Measurements from ENCODE around the gene MIOX. TPM values are rescaled to one million over a fixed set of nuclear protein-coding genes. Genes with fewer than 3 reads are reported as not detected.

The MIOX gene
- total and polyA plus RNA-seq, 2 of the 13 experiments (the other 11 are each of a cell fraction or from before 2014, with no cell fraction given): 1.5 to 2.9 TPM

GRCh38 chr22:50522208-50522805 is 35.6 kb downstream of the MIOX start:
- CTCF ChIA-PET (ENCODE audit: low intra/inter-chr PET ratio, low total read pairs): no interaction called here
- WGBS (ENCODE audit: low lambda C conversion rate): 97% methylated on average over 13 of the region's 15 CpGs
- peaks cover 19% of the 10 kb centered on the region for H4K20me1 ChIP-seq (ENCODE audit: insufficient read depth, low read length)
- no peak overlapping the region for H3K4me3 ChIP-seq (replicated peaks in 1 of 3; ENCODE audit: insufficient read depth in 1 of 3, low read depth in 2 of 3, low read length in 3 of 3)
- FAIRE-seq (no peak), ATAC-seq (no peak), DNase-seq (ENCODE audit: low spot score) (no peak)
- H3K9ac ChIP-seq (ENCODE audit: insufficient read depth, low read depth, low read length): no peak overlapping the region
- no peak overlapping the region for H3K4me2 ChIP-seq (ENCODE audit: low read depth, low read length)
- H3K27me3 ChIP-seq (ENCODE audit: control insufficient read depth in 1 of 2, insufficient read depth in 2 of 2, low read length in 2 of 2): no peaks in the 10 kb centered on the region
- no peaks in the 10 kb centered on the region for H3K9me3 ChIP-seq (ENCODE audit: low read length)
- no peak for TF ChIP-seq WIZ (CRISPR knock-in tag; IDR thresholded peaks at IDR 0.05)
- TF ChIP-seq GPBP1L1 (CRISPR knock-in tag; IDR thresholded peaks at IDR 0.05): no peak
- TF ChIP-seq AHR (CRISPR knock-in tag; IDR thresholded peaks at IDR 0.05): no peak
- TF ChIP-seq KDM1A (CRISPR knock-in tag; IDR thresholded peaks at IDR 0.05): no peak
- BruUV-seq (replicated peaks): no TSS peak
- intact Hi-C loops (cut with micrococcal nuclease; ENCODE audit: unreplicated experiment) (no loop called here), in situ Hi-C loops (cut with HindIII; ENCODE audit: extremely low pct_ligation_motif_present, low pct_unique_long_range_greater_than_20kb) (no loop called here)
- H3K4me1 ChIP-seq (ENCODE audit: insufficient read depth, low read length): peaks cover 22% of the 10 kb centered on the region
- no peak overlapping the region for H2AFZ ChIP-seq (ENCODE audit: low read length)
- H3K36me3 ChIP-seq (replicated peaks in 1 of 2; ENCODE audit: control insufficient read depth in 1 of 2, insufficient read depth in 2 of 2, low read length in 2 of 2): peaks cover 19 to 49% of the 10 kb centered on the region in 2 experiments; a peak in 4 of 5 replicates
- peaks cover 20% of the 10 kb centered on the region for H3K79me2 ChIP-seq (ENCODE audit: insufficient read depth, low read length)
- no peak overlapping the region for H3K27ac ChIP-seq (ENCODE audit: extremely low read length, insufficient read depth, low read length)
- POLR2A ChIA-PET: interaction anchor here (1.0 kb wide), 1 partner anchor 38 kb away, joined by 3 read pairs; no protein-coding TSS in a partner anchor

- no peak for ATAC-seq
- CTCF ChIA-PET (ENCODE audit: low intra/inter-chr PET ratio, low total read pairs): no interaction called here
- H2AFZ ChIP-seq (ENCODE audit: low read length): no peak overlapping the region
- H3K27ac ChIP-seq (ENCODE audit: extremely low read length, insufficient read depth, low read length): no peak overlapping the region
- FAIRE-seq: no peak
- peaks cover 28% of the 10 kb centered on the region for H3K4me1 ChIP-seq (ENCODE audit: insufficient read depth, low read length)
- intact Hi-C loops (cut with micrococcal nuclease; ENCODE audit: unreplicated experiment) (no loop called here), in situ Hi-C loops (cut with HindIII; ENCODE audit: extremely low pct_ligation_motif_present, low pct_unique_long_range_greater_than_20kb) (no loop called here)
- H3K79me2 ChIP-seq (ENCODE audit: insufficient read depth, low read length): peaks cover 20% of the 10 kb centered on the region
- no peak overlapping the region for H3K4me2 ChIP-seq (ENCODE audit: low read depth, low read length)
- 98% methylated on average over 11 of the region's 22 CpGs for WGBS (ENCODE audit: low lambda C conversion rate)
- BruUV-seq (replicated peaks): no TSS peak
- H4K20me1 ChIP-seq (ENCODE audit: insufficient read depth, low read length): peaks cover 19% of the 10 kb centered on the region
- no peaks in the 10 kb centered on the region for H3K27me3 ChIP-seq (ENCODE audit: control insufficient read depth in 1 of 2, insufficient read depth in 2 of 2, low read length in 2 of 2)
- no peak for DNase-seq (ENCODE audit: low spot score)
- no peaks in the 10 kb centered on the region for H3K9me3 ChIP-seq (ENCODE audit: low read length)
- H3K36me3 ChIP-seq (replicated peaks in 1 of 2; ENCODE audit: control insufficient read depth in 1 of 2, insufficient read depth in 2 of 2, low read length in 2 of 2): peaks cover 16 to 43% of the 10 kb centered on the region in 2 experiments; a peak in 4 of 5 replicates
- H3K9ac ChIP-seq (ENCODE audit: insufficient read depth, low read depth, low read length): no peak overlapping the region
- POLR2A ChIA-PET: interaction anchor here (1.0 kb wide), 1 partner anchor 38 kb away, joined by 3 read pairs; no protein-coding TSS in a partner anchor
- H3K4me3 ChIP-seq (replicated peaks in 1 of 3; ENCODE audit: insufficient read depth in 1 of 3, low read depth in 2 of 3, low read length in 3 of 3): no peak overlapping the region
- TF ChIP-seq TBL1XR1 (IDR thresholded peaks at IDR 0.05; ENCODE audit: borderline replicate concordance, low read length, partially characterized antibody) (no peak), SALL2 (CRISPR knock-in tag; IDR thresholded peaks at IDR 0.05) (no peak), RBFOX2 (IDR thresholded peaks at IDR 0.05; ENCODE audit: low read depth, low read length) (peak; percentile 46), HNF1B (CRISPR knock-in tag; IDR thresholded peaks at IDR 0.05) (no peak), ZNF550 (CRISPR knock-in tag; IDR thresholded peaks at IDR 0.05; ENCODE audit: borderline replicate concordance) (no peak), ZNF589 (CRISPR knock-in tag; conservative IDR thresholded peaks at IDR 0.05) (no peak), SNRNP70 (IDR thresholded peaks at IDR 0.05; ENCODE audit: low read depth, low read length) (no peak), AKAP8 (CRISPR knock-in tag; IDR thresholded peaks at IDR 0.05) (0 out of 2 replicates have a peak, but pooled peaks have one; percentile 23), CBX2 (IDR thresholded peaks at IDR 0.05; ENCODE audit: low read depth, low read length) (no peak), CBX2 (CRISPR knock-in tag; IDR thresholded peaks at IDR 0.05; ENCODE audit: low read depth) (no peak), ZNF33B (CRISPR knock-in tag; IDR thresholded peaks at IDR 0.05) (no peak)
Measured at GRCh38 chr22:50522806-50523438, 36.3 kb downstream of the MIOX start.
